Suprapubic skin (tissue), 4 donors: ENCODE results near the gene CPHXL.

ENCODE experiments used
- EP300 ChIP-seq: sonication (generic); formaldehyde crosslinking; IDR thresholded peaks from one replicate; pipeline ENCODE4 v1.6.1; 2017; ENCODE audit warnings: antibody characterized with exemption
- POLR2A ChIP-seq, 2 donors: fragments of 450-650 bp; IDR thresholded peaks; one replicate each; pipeline ENCODE4 v1.6.1; 2017; ENCODE audit warnings: antibody characterized with exemption in 2 of 2, mild to moderate bottlenecking in 2 of 2, moderate library complexity in 2 of 2
- POLR2AphosphoS5 ChIP-seq, 3 donors: sonication (generic); formaldehyde crosslinking; IDR thresholded peaks; one replicate each; pipeline ENCODE4 v1.6.1; 2017; ENCODE audit warnings: antibody characterized with exemption in 3 of 3
- TF ChIP-seq, protein P1 (sequence below), 2 donors: fragments of 200-600 bp in 1 of 2; fragments of 450-650 bp in 1 of 2; sonication (generic) in 1 of 2; IDR thresholded peaks; one replicate each; pipeline ENCODE4 v1.5.1; 2016 to 2019; ENCODE audit warnings: antibody characterized with exemption in 2 of 2, mild to moderate bottlenecking in 1 of 2, moderate library complexity in 1 of 2

DNA sequence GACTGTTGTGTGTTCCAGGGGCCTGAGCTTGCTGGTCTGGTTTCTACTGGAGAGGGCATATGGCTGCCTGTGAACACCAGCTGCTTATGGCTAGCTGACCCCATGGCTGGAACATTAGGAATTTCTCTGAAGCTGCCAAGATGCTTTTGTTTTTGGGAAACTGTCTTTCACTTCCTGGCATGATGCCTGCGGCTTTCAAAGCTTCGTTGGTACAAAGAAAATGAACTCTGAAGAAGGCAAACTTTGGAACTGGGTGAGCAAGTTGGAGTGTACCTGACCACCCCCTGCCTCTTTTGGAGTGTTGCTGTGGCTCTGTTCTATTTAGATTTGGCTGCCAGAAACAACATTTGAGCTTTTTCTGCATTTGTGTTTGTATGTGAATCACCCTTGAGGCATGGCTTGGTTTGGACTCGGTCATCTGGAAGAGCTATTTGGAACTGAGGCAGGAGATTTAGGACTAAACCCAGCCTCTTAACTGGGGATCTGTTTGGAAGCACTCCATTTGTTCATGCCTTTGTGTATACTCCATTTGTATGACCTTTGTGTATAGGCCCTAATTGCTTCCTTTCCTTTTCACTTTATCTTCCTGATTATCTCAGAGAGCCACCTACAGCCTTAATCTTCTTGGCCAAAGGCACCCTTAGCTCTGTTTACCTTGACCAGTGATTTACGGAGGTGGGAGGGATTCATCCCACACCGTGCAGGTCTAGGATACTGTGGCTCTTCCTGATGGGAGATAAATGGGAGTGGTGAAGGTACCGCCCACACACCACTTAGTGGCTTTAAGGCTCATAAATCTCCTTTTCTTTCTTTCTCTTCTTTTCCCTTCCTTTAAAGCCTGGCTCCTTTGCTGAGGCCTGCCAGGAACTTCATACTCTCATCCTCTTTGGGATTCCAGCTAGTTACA lies 7.3 kb upstream of the CPHXL start:
- TF ChIP-seq, protein P1, sequence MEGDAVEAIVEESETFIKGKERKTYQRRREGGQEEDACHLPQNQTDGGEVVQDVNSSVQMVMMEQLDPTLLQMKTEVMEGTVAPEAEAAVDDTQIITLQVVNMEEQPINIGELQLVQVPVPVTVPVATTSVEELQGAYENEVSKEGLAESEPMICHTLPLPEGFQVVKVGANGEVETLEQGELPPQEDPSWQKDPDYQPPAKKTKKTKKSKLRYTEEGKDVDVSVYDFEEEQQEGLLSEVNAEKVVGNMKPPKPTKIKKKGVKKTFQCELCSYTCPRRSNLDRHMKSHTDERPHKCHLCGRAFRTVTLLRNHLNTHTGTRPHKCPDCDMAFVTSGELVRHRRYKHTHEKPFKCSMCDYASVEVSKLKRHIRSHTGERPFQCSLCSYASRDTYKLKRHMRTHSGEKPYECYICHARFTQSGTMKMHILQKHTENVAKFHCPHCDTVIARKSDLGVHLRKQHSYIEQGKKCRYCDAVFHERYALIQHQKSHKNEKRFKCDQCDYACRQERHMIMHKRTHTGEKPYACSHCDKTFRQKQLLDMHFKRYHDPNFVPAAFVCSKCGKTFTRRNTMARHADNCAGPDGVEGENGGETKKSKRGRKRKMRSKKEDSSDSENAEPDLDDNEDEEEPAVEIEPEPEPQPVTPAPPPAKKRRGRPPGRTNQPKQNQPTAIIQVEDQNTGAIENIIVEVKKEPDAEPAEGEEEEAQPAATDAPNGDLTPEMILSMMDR (IDR thresholded peaks at IDR 0.05), result no peak
- TF ChIP-seq POLR2A (IDR thresholded peaks at IDR 0.05), result no peak
- no peak for TF ChIP-seq POLR2AphosphoS5 (IDR thresholded peaks at IDR 0.05)
- no peak for TF ChIP-seq EP300
